Measurements from ENCODE around the gene BLNK.
"Not testable (repeated sequence)": the region's sequence is repeated elsewhere in the genome, so short reads cannot be mapped to it uniquely, and the experiment has no call there.

BLNK gene

GRCh38 chr10:96225119-96225518, 46.2 kb downstream of the BLNK start:
- no peak for DNase-seq

- no peak for DNase-seq
Measured at GRCh38 chr10:96222908-96223307, 48.5 kb downstream of the BLNK start.

GRCh38 chr10:96222441-96222840, 48.9 kb downstream of the BLNK start:
- no peak for DNase-seq

- no peak for DNase-seq
Measured at GRCh38 chr10:96218826-96219225, 52.5 kb downstream of the BLNK start.

GRCh38 chr10:96217711-96218110, 53.7 kb downstream of the BLNK start:
- DNase-seq, result no peak

GRCh38 chr10:96216775-96217174, 54.6 kb downstream of the BLNK start:
- no peak for DNase-seq

GRCh38 chr10:96212911-96213310, 58.5 kb downstream of the BLNK start:
- no peak for DNase-seq

- DNase-seq, result no peak
Measured at GRCh38 chr10:96211764-96212163, 59.6 kb downstream of the BLNK start.

- DNase-seq, result no peak
Measured at GRCh38 chr10:96208946-96209345, 62.4 kb downstream of the BLNK start.

- DNase-seq, result no peak
Measured at GRCh38 chr10:96208271-96208670, 63.1 kb downstream of the BLNK start.

GRCh38 chr10:96205580-96205979, 65.8 kb downstream of the BLNK start:
- DNase-seq, result no peak

GRCh38 chr10:96201525-96201924, 69.8 kb downstream of the BLNK start:
- DNase-seq, result no peak

- DNase-seq, result not testable (repeated sequence)
Measured at GRCh38 chr10:96189505-96189904, 81.9 kb downstream of the BLNK start.

GRCh38 chr10:96188916-96189315, 82.5 kb downstream of the BLNK start:
- no peak for DNase-seq

- DNase-seq, result no peak
Measured at GRCh38 chr10:96188421-96188820, 82.9 kb downstream of the BLNK start.

- DNase-seq, result no peak
Measured at GRCh38 chr10:96176985-96177384, 94.4 kb downstream of the BLNK start.

- DNase-seq, result no peak
Measured at GRCh38 chr10:96172666-96173065, 98.7 kb downstream of the BLNK start.

GRCh38 chr10:96170230-96170629, 101.1 kb downstream of the BLNK start:
- DNase-seq, result no peak

- DNase-seq, result no peak
Measured at GRCh38 chr10:96168546-96168945, 102.8 kb downstream of the BLNK start.

- DNase-seq, result no peak
Measured at GRCh38 chr10:96165726-96166125, 105.6 kb downstream of the BLNK start.

GRCh38 chr10:96153070-96153469, 118.3 kb downstream of the BLNK start:
- DNase-seq, result no peak

GRCh38 chr10:96152437-96152836, 118.9 kb downstream of the BLNK start:
- no peak for DNase-seq
